SIG-M5 treated with dmso at 0.1 percent for 504 hours (cell line): ENCODE measurements around the gene SLC4A3.
"Not testable (repeated sequence)": the region's sequence is repeated elsewhere in the genome, so short reads cannot be mapped to it uniquely, and the experiment has no call there.

ENCODE experiments used
- DNase-seq: peaks from one replicate; lab custom pipeline; 2025; ENCODE audit not compliant: unreplicated experiment; lab: John Stamatoyannopoulos, UW

The SLC4A3 gene

DNA sequence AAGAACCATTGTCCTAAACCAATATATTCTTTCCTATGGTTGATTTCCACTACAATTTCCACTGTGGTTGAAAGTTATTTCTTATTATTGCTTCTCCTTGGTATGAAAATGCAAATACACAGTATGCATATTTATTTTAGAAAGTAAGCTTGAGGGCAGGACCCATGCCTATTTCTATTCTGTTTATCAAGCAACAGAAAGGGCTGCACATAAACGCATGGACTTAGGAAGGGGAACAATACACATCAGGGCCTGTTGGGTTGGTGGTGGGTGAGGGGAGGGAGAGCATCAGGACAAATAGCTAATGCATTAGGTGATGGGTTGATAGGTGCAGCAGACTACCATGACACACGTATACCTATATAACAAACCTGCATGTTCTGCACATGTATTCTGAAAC, 20.7 kb downstream of the SLC4A3 start:
- DNase-seq, result no peak

GRCh38 chr2:219648963-219649362, 21.5 kb downstream of the SLC4A3 start:
- no peak for DNase-seq

- no peak for DNase-seq
Measured at GRCh38 chr2:219650426-219651248, 23.2 kb downstream of the SLC4A3 start.

GRCh38 chr2:219651656-219652055, 24.2 kb downstream of the SLC4A3 start:
- DNase-seq, result not testable (repeated sequence)

- DNase-seq, result no peak
Measured at GRCh38 chr2:219656526-219656925, 29.1 kb downstream of the SLC4A3 start.

DNA sequence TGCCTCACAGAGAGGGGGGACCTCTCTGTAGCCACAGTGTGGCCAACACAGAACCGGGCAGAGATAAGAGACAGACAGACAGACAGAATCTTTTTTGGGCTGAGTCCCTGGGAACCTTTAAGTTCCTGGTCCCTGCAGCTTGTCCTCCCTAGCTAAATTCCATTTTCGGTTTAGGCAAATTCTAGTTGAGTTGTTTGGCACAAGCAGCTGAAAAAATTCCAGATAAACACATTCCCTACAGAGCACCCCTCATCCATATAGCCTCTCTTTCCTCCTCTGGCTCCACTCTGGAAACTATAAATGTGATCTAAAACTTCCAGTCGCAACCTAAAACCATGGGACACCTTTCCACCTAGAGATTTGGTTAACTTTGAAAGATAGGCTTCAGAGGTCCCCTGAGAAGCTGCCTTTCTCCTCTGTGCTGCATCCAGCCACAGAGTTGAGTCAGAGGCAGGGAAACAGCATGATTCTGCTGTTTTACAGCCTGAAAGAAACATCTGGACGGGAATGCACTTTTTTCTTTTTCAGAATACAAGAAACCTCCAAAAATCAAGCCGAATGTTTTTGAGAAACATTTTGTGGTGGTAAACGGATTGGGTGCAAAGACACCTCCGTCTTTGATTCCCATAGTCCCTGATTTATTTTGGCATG, 30.9 kb downstream of the SLC4A3 start:
- DNase-seq, result no peak

GRCh38 chr2:219658874-219659273, 31.4 kb downstream of the SLC4A3 start:
- no peak for DNase-seq

GRCh38 chr2:219661197-219661954, 33.9 kb downstream of the SLC4A3 start:
- no peak for DNase-seq

DNA sequence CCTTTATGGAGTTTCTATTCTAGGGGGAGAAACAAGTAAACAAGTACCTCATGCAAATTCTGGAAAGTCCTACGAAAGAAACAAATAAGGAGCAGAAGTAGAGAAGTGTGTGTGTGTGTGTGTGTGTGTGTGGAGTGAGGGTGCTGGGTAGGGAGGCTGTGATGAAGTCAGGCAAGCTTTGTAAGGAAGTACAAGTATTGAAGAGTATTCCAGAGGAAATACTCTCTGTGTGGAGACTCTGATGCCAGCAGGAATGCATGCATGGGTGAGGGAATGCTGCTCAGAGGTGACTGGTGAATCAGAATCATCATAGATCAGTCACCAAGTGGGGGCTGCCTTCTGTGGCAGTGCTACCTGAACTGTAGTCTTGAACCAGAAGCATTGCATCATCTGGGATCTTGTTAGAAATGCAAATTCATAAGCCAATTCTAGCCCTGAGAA, 34.5 kb downstream of the SLC4A3 start:
- no peak for DNase-seq

DNA sequence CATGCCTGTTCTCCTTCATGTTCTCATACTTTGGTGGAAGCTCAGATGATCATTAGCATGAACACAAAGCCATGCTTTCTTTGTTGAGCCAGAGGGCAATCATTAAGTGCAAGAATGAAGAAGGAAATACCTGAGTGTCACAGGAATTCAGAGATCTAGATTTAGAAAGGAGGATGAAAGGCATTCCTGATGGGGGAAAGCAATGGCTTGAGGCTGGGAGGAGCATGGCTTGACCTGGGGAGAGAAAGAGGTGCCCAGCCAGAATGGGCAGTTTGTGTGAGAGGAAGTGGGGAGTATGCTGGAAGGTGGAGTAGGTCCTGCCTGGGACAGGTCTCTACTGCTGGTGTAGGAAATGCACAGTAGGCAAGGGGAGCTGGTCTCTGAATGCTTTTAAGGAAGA, 35.1 kb downstream of the SLC4A3 start:
- DNase-seq, result no peak

DNA sequence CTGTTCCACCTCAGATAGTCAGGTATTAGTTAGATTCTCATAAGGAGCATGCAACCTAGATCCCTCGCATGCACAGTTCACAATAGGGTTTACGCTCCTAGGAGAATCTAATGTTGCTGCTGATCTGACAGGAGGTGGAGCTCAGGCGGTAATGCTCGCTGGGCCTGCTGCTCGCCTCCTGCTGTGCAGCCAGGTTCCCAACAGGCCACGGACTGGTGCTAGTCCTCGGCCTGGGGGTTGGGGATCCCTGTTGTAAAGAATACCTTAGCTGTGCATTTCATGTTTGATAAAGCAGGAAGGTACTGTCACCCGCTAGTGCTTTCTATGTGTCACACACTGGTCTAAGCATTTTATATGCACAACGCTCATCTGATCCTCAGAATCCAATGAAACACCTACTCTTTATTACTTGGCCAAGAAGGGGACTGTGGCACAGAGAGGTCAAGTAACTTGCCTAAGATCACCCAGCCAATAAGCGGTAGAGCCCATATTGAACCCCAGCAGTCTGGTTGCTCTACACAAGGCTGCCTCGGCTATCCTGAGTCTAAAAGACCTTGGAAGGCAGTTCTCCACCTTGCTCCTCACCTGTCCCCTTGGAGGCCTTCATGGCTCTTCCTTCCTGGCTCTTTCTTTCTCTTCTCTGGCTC, 35.8 kb downstream of the SLC4A3 start:
- no peak for DNase-seq

- no peak for DNase-seq
Measured at GRCh38 chr2:219664041-219664440, 36.6 kb downstream of the SLC4A3 start.

GRCh38 chr2:219664944-219665343, 37.5 kb downstream of the SLC4A3 start:
- no peak for DNase-seq

- DNase-seq, result no peak
Measured at GRCh38 chr2:219665926-219666325, 38.5 kb downstream of the SLC4A3 start.

GRCh38 chr2:219668316-219668715, 40.9 kb downstream of the SLC4A3 start:
- no peak for DNase-seq

DNA sequence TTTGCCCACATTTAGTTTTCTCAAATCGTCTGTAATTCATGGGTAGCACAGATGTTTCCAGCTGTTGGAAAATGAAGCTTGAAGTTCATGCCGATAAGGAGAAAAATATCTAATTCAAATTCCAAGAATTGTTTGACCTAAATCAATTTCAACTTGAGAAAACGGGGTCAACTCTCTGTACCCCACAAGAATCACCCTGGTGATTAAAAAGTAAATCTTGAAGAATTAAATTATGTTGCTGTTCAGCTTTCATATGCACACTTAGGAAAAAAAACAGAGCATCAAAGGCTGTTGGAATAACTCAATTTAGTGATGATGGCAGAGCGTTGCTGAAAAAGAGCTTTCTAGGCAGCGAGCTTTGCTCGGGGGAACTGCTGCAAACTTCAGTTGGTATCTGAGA, 43.0 kb downstream of the SLC4A3 start:
- DNase-seq, result no peak

GRCh38 chr2:219671279-219671678, 43.8 kb downstream of the SLC4A3 start:
- DNase-seq, result no peak

DNA sequence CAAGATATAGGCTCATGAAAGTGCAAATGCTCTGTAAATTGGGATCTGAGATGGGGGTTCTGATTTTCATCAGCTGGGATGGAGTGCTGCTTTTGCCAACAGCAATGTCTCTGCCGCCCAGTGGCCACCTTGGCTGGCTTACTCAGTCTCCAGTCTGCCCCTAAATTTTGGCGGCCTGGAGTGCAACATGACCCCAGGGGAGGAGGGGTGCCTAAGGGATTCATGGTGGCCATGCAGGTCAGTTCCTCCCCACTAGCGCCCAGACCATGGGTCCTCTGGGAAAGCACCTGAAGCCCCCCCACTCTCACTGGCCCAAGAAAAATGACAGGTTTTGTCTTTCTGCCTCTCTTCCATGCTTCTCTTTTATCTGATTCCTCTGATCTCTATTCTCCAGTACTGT, 45.0 kb downstream of the SLC4A3 start:
- DNase-seq, result no peak

DNA sequence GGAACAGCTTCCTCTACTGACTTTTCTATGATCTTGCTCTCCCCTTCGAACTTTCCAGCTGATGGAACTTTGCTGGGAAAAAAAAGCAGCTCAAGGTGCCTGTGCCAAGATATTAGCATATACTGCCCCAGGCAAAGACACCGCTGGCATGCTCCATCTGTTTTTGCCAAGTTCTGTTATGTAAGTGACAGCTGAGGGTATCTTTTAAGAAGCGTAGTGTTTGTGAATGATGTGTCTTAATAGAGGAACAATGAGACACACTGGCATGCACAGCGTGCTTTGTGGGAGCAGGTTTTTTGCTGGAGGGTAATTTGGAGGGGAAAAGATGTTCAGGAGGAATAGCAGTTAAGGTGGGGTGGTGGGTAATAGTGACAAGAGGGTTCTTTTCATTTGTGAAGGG, 47.8 kb downstream of the SLC4A3 start:
- DNase-seq, result no peak

GRCh38 chr2:219676586-219676985, 49.2 kb downstream of the SLC4A3 start:
- no peak for DNase-seq

- no peak for DNase-seq
Measured at GRCh38 chr2:219679041-219679440, 51.6 kb downstream of the SLC4A3 start.
